Skeletal muscle tissue (tissue), 4 donors: Measurements from ENCODE around the gene PITPNC1. TPM values are rescaled to one million over a fixed set of nuclear protein-coding genes. Genes with fewer than 3 reads are reported as not detected.

Experiments used
- H3K27ac ChIP-seq: one replicate; pipeline ENCODE4 v1.7.0; 2013; ENCODE audit warnings: mild to moderate bottlenecking, low read depth, low read length, inconsistent platforms
- H3K27me3 ChIP-seq, 3 donors: one replicate each; pipeline ENCODE4 v1.7.0; 2013; ENCODE audit warnings: low read length in 3 of 3; ENCODE audit not compliant: control insufficient read depth in 3 of 3, insufficient read depth in 3 of 3
- H3K36me3 ChIP-seq, 3 donors: one replicate each; pipeline ENCODE4 v1.7.0; 2013; ENCODE audit warnings: low read length in 3 of 3; ENCODE audit not compliant: control insufficient read depth in 3 of 3, insufficient read depth in 3 of 3
- H3K4me1 ChIP-seq, 3 donors: one replicate each; pipeline ENCODE4 v1.7.0; 2013; ENCODE audit warnings: low read length in 3 of 3, mild to moderate bottlenecking in 3 of 3; ENCODE audit not compliant: control insufficient read depth in 3 of 3, insufficient read depth in 3 of 3
- H3K4me3 ChIP-seq, 3 donors: one replicate each; pipeline ENCODE4 v1.7.0; 2013; ENCODE audit warnings: low read length in 3 of 3
- H3K9ac ChIP-seq, 3 donors: one replicate each; pipeline ENCODE4 v1.7.0; 2013; ENCODE audit warnings: low read length in 3 of 3, mild to moderate bottlenecking in 3 of 3, moderate library complexity in 2 of 3, low read depth in 1 of 3
- H3K9me3 ChIP-seq, 3 donors: one replicate each; pipeline ENCODE4 v1.7.0; 2013; ENCODE audit warnings: low read length in 3 of 3; ENCODE audit not compliant: control insufficient read depth in 3 of 3
- total RNA-seq: library from RNA; depleted of rRNA; stranded (reverse); fragments of >200 nt; gene quantifications from one replicate; pipeline ENCODE4 v1.2.3, GENCODE V29; 2014
- donor health status: Osteomylitis.

PITPNC1 gene
- total RNA-seq, 1 donor from 2014 or later, result 9.4 TPM

DNA sequence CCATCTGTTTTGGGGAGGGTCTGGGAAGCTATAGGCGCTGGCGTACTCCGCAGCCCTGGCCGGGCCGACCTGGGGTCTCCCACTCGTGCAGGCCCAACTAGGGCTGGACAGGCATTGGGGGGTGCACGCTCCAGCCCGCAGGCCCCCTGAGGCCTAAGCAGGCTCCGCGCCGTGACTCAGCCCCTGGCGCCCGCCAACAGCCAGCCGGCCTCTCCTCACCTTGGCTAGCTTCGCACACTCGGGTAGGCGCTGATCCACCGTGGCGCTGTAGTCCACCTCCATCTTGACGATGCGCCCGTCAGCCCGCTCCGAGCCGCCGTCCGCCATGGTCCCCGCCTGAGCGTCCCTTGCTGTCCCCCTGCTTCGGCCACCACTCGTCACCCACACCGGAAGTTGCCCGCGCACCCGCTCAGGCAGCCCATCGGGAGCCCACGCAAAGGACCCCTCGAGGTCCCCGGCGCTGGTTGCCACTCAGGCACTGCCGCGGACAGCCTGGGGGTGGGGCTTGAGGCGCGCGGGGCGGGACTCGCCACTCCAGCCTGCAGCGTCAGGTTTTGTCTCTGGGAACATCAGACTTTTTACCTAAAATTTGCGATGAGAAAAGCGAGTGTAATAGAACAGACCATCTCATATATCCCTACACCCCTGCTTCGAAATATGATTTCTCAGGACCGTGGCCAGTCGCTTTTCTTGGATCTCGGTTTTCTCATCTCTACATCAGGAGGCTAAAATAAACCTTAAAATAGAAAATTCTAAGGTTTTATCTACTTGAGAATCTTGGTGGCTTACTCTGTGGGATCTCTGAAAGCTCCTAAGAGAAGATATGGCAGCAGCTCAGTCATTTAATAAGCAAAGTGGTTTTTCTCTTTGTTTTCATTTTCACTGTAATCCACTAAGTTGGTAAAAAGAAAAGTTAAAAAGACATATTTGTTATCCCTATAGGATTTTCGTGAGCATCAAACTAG is 10.6 kb upstream of the PITPNC1 start, which contains the start of gene PSMD12:
Gene PSMD12, minus strand, starts transcription at position 385 of the 965 bp plus-strand sequence. Its CDS starts 58 bp downstream, at position 327.
- no peaks in the 10 kb centered on the region for H3K9me3 ChIP-seq
- H3K27me3 ChIP-seq, result no peaks in the 10 kb centered on the region
- peaks cover 20 to 36% (median 28%) of the 10 kb centered on the region in 3 donors for H3K4me1 ChIP-seq
- peaks cover 0 to 3% (median 0%) of the 10 kb centered on the region in 3 donors for H3K36me3 ChIP-seq
- H3K9ac ChIP-seq, result peak within 1 kb of the TSS; percentile 97 to 99 (median 99)
- peak within 1 kb of the TSS; percentile 95 for H3K27ac ChIP-seq
- peak within 1 kb of the TSS; percentile 90 to 96 (median 94) for H3K4me3 ChIP-seq

GRCh38 chr17:67369676-67370075 is 7.4 kb upstream of the PITPNC1 start:
- H3K4me1 ChIP-seq, result peaks cover 8 to 15% (median 10%) of the 10 kb centered on the region in 3 donors
- no peak overlapping the region for H3K4me3 ChIP-seq
- no peaks in the 10 kb centered on the region for H3K27me3 ChIP-seq
- H3K36me3 ChIP-seq, result peaks cover 0 to 3% (median 0%) of the 10 kb centered on the region in 3 donors
- H3K9me3 ChIP-seq, result no peaks in the 10 kb centered on the region
- no peak overlapping the region for H3K9ac ChIP-seq
- no peak overlapping the region for H3K27ac ChIP-seq

GRCh38 chr17:67372751-67373150 is 4.3 kb upstream of the PITPNC1 start:
- H3K4me3 ChIP-seq, result no peak overlapping the region
- no peaks in the 10 kb centered on the region for H3K9me3 ChIP-seq
- H3K9ac ChIP-seq, result no peak overlapping the region
- no peaks in the 10 kb centered on the region for H3K36me3 ChIP-seq
- H3K27me3 ChIP-seq, result no peaks in the 10 kb centered on the region
- H3K27ac ChIP-seq, result no peak overlapping the region
- H3K4me1 ChIP-seq, result peaks cover 6 to 13% (median 11%) of the 10 kb centered on the region in 3 donors

- Histone ChIP-seq H3K27me3 (no peaks in the 10 kb centered on the region), H3K4me1 (peaks cover 13 to 19% (median 17%) of the 10 kb centered on the region in 3 donors), H3K9me3 (no peaks in the 10 kb centered on the region), H3K27ac (no peak overlapping the region), H3K9ac (no peak overlapping the region), H3K4me3 (no peak overlapping the region), H3K36me3 (no peaks in the 10 kb centered on the region)
Observed at GRCh38 chr17:67374329-67375053, 2.6 kb upstream of the PITPNC1 start.

DNA sequence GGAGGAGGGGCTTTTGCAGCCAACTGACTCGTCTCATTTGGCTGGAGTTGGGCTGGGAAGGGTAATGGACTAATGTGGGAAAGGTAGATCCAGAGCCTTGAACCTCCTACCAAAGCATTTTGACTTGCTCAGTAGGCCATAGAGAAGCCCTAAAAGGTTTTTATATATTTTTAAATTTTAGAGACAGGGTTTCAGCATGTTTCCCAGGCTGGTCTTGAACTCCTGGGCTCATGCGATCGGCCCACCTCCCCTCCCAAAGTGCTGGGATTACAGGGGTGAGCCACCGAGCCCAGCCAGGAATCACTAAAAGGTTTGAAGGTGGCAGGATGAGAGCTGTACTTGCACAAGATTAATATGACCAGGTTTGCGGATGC is 2.0 kb upstream of the PITPNC1 start:
- Histone ChIP-seq H3K27me3 (no peaks in the 10 kb centered on the region), H3K4me3 (no peak overlapping the region), H3K36me3 (no peaks in the 10 kb centered on the region), H3K9ac (no peak overlapping the region), H3K4me1 (peaks cover 14 to 19% (median 17%) of the 10 kb centered on the region in 3 donors), H3K9me3 (no peaks in the 10 kb centered on the region), H3K27ac (no peak overlapping the region)

DNA sequence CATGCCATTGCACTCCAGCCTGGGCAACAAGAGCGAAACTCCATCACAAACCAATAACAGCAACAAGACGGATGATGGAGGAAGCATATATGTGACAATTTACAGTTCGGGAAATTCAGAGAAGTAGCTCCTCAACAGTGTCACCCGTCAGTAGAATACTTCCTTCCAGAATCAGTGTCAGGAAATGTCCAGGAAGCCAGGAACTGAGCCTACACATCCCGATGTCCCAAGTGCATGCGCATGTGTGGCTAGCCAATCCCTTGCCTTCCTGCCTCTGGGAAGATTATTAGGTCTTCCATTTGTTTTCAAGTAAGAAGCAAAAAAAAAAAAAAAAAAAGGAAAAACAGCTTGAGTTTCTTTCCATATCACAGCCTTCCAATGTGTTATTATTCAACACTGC is 1.4 kb upstream of the PITPNC1 start:
- H3K9ac ChIP-seq, result no peak overlapping the region
- no peaks in the 10 kb centered on the region for H3K9me3 ChIP-seq
- no peak overlapping the region for H3K4me3 ChIP-seq
- H3K4me1 ChIP-seq, result peaks cover 14 to 19% (median 17%) of the 10 kb centered on the region in 3 donors
- no peak overlapping the region for H3K27ac ChIP-seq
- no peaks in the 10 kb centered on the region for H3K27me3 ChIP-seq
- no peaks in the 10 kb centered on the region for H3K36me3 ChIP-seq

DNA sequence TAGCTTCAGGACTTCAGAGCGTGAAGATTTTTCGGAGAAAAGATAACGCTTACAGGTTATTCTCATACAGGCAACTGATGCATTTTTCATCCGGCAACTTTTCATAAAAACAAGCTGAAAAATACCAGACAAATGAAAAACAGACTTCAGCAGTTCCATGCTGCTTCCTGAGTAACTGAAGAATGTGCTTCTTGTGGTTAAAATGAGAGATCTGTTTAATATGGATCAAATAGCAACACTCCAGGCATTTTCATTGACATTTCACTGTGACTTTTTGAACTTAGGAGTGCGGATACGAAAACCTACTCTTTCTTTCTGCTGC is 705 bp upstream of the PITPNC1 start:
- Histone ChIP-seq H3K36me3 (no peaks in the 10 kb centered on the region), H3K27ac (peak overlapping the region; percentile 78), H3K4me1 (peaks cover 14 to 19% (median 17%) of the 10 kb centered on the region in 3 donors), H3K9ac (peak overlapping the region in 2 of 3 donors; percentile 80 to 83), H3K27me3 (no peaks in the 10 kb centered on the region), H3K4me3 (peak overlapping the region; percentile 76 to 81 (median 80)), H3K9me3 (no peaks in the 10 kb centered on the region)

DNA sequence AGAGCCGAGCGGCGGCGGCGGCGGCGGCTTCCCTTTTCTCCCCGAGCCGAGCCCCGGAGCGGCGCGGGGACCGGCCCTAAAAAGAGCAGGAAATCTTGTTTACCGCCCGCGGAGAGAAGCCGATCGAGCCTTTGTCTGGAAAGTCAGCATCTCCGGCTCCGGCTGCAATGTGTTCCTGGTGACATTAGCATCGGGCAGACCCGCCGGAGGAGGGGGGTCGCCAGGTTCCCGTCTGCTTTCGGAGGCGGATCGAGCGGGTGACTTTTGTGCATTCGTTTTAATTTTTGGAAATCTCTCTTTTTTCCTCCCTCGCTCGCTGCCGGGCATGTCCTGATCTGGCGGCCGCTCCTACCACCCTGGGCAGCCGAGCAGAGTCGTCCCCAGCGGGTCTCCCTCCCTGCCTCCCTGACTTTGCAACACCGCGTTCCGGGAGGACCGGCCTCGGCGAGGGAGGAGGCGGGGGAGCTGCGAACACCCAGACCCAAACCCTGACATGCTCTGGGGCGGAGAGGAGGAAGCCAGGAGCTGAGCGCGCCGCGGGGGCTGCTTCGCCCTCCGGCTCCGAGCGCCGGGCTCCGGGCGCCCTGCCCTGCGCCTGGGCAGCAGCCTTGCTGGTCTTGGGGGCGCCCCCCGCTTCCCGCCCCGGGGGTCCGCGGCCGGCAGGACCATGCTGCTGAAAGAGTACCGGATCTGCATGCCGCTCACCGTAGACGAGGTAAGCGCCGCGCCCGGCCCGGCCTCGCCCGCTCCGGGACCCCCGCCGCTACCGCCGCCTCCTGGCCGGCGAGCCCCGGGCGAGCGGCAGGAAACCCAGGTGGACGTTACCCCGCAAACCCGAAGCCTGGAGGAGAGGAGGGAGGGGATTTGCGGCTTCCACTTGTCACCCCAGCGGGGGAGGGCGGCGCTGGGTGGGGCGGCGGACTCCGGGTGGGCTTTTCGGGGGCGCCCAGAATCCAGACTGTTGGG is 690 bp downstream of the PITPNC1 start:
- Histone ChIP-seq H3K36me3 (no peaks in the 10 kb centered on the region), H3K4me1 (peaks cover 14 to 19% (median 17%) of the 10 kb centered on the region in 3 donors), H3K27me3 (no peaks in the 10 kb centered on the region), H3K9me3 (no peaks in the 10 kb centered on the region), H3K27ac (peak overlapping the region; percentile 78), H3K9ac (peak overlapping the region; percentile 76 to 83 (median 80)), H3K4me3 (peak overlapping the region; percentile 80 to 81 (median 80))
